IPS-18c (cell line): ENCODE data around the gene KIF26A.

Experiments used
- H3K4me3 ChIP-seq: 2 replicates; pipeline ENCODE4 v1.7.0; 2013; ENCODE audit warnings: low read depth, mild to moderate bottlenecking, low read length, moderate library complexity; ENCODE audit not compliant: insufficient read depth
- H3K9me3 ChIP-seq: one replicate; pipeline ENCODE4 v1.6.1; 2013; ENCODE audit warnings: mild to moderate bottlenecking, low read length, moderate library complexity; ENCODE audit not compliant: control insufficient read depth, insufficient read depth

KIF26A gene

DNA sequence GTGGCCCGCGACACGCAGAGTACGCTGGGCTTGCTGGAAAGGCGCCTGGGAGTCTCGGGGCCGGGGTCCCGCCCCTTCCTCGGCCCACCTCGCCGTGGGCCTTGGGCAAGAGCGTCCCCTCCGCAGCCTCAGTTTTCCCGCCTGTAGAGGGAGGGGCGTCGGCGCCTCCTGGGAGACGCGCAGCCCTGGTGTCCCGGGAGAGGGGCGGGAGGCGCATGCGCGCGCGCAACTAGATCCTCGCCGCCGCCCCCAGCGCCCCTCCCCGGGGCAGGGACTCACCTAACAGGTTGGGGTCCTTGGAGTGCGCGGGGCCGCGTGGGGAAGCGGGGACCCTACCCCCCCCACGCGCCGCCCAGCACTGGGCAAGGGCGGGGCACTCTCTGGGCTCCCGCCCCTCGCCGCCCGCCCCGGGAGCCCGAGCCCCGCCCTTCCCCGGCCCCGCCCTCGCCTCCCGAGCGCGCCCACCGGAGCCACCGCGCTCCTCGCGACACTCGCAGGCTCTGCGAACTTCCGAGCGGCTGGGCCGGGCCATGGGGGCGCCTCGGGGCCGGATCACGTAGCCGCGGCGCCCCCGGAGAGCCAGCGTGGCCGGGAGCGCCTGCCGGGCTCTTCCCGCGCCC, at the start of gene KIF26A:
TSS of gene KIF26A (plus strand) at position 490 of the 620 bp plus-strand sequence. CDS start 136 bp downstream, outside the sequence.
- H3K4me3 ChIP-seq = peak within 1 kb of the TSS; percentile 62

DNA sequence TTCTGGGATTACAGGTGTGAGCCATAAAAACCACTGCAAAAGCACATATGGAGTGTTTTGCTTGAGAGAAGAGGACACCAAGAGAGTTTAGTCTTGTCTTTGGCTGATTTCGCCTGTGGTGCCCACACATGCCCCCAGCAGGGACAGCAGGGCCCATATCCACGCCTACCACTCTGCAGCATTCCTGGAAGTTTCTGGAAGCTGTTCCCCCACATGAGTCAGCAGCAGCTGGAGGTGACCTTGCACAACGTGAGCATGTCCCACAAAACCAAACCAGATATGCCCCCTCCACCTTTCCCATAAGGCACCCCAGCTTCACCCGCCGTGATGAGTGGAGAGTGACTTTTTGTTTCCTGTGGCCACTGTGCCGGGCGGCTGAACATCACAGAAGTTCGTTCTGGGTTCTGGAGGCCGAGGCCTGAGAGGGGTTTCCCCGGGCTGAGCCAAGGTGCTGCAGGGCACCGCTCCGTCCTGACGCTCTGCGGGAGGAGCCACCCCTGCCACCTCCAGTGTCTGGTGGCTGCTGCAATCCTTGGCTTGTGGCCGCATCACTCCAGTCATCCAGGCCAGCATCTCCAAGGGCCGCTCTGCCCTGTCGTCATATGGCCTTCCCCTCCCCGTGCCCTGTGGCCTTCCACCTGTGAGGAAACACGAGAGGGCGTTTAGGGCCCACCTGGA, 48.2 kb upstream of the KIF26A start:
- H3K9me3 ChIP-seq = peaks cover 3% of the 10 kb centered on the region
- no peak overlapping the region for H3K4me3 ChIP-seq

More for the DNA sequence above, at the start of gene KIF26A:
- H3K9me3 ChIP-seq = peaks cover 5% of the 10 kb centered on the region

DNA sequence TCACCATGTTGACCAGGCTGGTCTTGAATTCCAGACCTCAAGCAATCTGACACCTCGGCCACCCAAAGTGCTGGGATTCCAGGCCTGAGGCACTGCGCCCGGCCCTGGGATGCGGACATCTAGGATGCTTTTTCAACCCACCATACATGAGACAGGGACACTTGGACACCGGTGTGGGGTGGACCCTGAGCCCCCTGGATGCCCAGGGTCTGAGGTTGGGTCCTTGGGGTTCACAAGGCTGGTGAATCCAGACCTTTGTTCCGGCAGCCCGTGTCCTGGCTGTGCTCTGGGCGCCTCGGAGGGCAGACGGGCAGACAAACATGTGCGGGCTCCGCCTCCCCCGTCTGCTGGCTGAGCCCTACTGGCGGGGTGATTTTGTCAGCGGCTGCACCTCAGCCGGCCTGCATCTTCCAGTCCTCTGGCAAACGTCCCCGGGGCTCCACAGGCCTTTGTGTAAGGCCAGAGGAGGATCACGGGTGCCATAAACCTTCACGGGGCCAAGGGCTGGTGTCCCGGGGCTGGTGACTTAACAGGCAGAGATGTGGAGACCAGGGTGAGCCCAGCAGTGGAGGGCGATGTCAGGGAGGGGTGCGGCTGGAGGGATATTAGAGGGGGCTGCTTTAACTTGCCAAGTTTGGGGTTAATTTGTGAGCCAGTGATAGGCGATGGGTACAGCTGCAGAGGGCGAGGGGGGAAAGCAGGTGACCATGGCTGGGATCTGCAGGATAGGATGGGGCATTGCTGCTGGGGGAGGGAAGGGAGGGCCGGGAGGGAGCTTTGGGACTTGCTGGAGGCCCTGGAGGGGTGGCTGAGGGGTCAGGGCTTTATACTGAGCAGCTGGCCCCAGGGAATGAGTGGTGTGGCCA, 47.1 kb upstream of the KIF26A start:
- Histone ChIP-seq H3K9me3 (peaks cover 3% of the 10 kb centered on the region), H3K4me3 (no peak overlapping the region)

DNA sequence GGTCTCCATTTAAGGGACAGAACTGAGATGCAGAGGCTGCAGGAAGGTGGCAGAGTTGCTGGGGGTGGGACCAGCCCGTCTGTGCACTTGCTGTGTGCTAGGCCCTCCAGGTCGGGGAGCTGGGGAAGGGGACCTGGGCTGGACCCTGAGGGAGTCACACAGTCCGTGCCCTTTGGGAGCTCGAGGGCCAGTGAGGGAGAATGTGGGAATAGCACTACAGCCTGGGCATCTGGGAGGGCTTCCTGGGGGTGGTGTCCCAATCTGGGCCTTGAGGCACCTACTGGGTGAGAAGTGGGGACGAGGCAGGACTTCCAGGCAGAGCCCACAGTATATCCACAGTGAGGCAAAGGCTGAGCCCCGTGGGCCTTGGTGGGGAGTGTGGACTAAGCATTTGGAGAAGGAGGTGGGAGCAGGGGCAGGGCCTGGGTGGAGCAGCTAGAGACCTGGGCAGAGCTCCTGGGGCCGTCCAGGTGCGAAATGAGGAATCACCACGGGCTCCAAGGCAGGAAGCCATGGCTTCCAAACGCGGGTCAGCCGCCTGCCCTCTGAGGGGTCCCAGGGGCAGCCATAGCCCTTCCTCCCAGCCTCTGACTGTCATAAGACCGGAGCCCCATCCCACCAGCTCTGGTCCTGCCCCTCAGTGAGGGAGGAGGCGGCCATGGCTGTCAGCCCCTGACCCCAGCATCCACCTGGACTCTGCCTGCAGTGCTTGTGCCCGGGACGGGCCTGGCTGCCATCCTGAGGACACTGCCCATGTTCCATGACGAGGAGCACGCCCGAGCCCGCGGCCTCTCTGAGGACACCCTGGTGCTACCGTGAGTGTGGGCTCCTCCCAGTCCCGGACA, 46.2 kb upstream of the KIF26A start:
- Histone ChIP-seq H3K9me3 (peaks cover 3% of the 10 kb centered on the region), H3K4me3 (no peak overlapping the region)

DNA sequence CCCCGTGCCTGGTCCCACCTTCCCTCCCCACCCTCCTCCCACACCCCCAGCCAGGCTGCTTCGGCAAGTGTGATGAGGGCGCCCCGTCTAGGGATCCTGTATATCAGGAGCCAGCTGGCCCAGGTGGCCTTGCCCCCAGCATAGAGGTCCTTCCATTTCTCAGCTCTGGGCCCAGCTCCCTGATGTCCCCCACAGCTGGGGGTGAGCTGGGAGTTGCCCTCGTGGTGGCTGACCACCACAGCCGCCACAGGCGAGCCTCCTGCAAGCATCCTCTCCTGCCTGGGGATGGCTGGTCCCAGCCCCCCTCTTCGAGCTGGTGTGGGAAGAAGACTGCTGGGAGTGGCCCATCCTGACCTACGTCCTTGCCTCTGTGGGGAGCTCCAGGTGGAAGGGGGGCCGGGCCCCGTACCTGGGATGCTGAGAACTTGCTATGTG, 45.4 kb upstream of the KIF26A start:
- Histone ChIP-seq H3K9me3 (peaks cover 3% of the 10 kb centered on the region), H3K4me3 (no peak overlapping the region)

DNA sequence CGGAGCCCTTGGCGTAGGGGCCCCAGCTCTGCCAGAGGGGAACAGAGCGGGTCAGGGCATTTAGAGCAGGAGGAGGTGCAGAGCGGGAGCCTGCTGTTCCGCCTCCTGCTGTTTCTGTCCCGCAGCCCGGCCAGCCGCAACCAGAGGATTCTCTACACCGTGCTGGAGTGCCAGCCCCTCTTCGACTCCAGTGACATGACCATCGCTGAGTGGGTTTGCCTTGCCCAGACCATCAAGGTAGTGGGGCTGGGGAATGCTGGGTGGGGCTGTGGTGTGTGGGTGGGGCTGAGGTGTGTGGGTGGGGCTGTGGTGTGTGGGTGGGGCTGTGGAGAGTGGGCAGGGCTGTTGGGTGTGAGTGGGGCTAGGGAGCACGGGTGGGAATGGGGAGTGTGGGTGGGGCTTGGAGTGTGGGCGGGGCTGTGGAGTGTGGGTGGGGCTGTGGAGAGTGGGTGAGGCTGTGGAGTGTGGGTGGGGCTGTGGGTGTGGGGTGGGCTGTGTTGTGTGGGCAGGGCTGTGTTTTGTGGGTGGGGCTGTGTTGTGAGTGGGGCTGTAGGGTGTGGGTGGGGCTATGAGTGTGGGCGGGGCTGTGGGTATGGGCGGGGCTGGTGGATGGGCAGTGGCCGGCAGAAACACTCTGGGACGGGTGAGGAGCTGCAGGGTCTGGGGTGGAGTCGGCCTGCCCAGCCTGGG, 44.9 kb upstream of the KIF26A start:
- Histone ChIP-seq H3K4me3 (no peak overlapping the region), H3K9me3 (peaks cover 3% of the 10 kb centered on the region)

DNA sequence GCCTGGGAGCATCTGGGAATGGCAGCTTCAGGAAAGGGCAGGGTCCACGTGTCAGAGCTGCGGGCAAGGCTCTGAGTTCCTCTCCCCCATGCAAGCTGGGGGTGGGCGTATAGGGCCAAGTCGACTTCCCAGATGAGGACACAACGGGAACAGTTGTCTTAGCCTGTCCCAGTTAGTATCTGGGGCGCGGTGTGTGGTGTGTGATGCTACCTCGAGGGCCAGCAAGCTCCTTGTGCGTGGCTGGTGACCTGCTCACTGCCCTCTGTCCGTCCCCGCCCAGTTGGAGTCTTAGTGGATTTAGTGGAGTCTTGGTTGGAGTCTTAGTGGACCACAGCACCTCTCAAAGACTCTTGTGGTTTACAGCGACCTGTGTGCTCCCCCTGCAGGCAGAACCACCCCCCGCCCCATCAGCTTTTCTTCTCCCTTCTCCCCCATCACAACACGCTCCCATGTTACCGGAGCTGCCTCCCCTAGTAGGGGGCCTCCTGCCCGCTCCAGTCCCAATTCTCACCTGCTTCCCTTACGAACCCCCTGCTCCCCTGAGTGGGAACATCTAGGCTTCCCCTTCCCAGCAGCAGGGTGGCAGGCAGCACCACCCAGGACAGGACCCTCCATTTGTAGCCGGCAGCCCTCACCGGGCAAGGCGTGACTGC, 44.2 kb upstream of the KIF26A start:
- no peak overlapping the region; the same call in 1 of the 2 replicates for H3K4me3 ChIP-seq
- H3K9me3 ChIP-seq = peaks cover 3% of the 10 kb centered on the region

DNA sequence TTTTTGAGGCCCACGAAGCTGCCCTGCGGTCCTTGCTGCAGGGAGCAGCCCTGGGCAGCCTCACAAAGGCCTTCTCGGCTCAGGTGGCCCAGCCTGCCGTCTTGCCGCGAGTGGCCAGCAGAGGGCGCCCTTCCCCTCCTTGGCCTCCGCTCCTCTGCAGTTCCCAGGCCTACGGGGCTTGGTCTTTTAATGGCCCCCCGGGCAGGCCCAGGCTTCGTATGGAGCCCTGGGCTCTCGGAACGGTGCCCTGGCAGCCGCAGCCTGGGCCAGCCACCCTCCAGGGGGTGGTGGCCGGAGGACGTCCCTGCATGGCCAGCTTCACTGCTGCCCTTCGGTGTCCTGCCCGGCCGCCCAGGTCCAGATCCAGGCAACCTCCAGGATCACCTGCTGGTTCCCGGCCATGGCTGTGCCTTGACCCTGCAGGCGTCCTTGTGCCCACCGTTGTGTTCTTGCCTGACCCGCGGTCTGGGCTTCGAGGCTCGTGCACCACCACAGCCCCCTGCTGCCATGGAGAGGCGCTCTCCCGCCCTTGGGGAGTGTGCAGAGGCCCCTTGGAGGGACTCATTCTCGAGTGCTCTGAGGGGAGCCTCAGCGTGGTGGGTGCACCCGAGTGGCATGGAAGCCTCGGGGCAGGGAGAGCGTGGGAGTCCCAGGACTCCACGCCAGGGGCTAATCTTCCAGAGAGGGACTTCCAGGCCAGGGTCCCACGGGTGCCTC, 43.5 kb upstream of the KIF26A start:
- Histone ChIP-seq H3K9me3 (peaks cover 3% of the 10 kb centered on the region), H3K4me3 (no peak overlapping the region; the same call in 1 of the 2 replicates)

DNA sequence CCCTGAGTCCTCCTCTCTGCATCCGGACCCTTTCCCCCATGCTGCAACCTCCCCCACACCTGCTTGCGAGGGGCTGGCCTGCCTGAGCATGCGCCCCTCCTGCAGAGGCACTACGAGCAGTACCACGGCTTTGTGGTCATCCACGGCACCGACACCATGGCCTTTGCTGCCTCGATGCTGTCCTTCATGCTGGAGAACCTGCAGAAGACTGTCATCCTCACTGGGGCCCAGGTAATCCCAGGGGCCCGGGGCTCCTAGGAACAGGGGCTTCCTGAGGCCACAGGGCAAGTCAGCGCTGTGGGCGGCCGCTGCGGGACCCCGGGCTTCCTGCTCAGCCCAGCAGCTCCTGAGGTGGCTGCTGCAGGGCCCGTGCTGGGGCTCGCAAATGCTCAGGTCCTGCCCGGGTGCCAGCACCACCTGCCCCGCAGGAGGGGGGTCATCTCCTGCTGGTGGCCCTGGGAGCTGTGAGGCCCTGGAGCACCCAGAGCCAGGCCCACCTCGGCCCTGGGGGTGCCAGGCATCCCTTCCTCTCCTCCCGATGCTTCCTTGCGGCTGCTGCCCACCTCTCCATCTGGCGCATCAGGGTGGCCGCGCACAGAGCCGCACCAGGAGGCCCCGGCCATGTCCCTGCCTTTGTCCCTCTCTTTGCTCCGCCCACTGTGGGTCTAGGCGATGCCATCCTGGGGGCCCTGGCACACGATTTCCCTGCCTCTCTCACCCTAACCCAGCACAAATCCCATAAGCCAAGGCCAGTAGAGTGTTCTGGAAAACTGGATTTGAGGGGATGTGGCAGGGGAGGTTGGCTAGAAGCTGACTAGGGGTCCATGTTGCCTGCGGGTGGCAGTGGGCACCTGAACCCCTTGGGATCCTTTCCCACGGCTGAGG, 42.7 kb upstream of the KIF26A start:
- H3K4me3 ChIP-seq = no peak overlapping the region
- no peaks in the 10 kb centered on the region for H3K9me3 ChIP-seq

DNA sequence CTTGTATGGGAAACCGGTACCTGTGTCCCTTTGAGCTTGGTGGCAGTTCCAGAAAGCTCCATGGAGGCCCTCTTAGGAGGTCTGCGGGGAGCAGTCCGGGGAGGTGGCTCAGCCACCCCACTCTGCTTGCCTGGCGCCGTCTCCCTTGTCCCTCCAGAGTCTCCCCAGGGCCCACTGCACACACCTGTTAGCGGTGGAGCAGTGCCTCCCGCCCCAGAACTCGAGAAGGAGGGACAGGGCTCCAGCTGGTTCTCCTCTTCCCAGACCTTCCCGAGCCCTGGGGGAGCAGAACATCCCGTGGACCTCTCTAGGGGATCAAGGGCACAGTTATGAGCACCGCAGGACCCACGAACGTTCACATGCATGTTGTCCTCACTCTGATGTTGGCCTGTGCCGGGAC, 42.1 kb upstream of the KIF26A start:
- no peak overlapping the region for H3K4me3 ChIP-seq
- H3K9me3 ChIP-seq = no peaks in the 10 kb centered on the region

DNA sequence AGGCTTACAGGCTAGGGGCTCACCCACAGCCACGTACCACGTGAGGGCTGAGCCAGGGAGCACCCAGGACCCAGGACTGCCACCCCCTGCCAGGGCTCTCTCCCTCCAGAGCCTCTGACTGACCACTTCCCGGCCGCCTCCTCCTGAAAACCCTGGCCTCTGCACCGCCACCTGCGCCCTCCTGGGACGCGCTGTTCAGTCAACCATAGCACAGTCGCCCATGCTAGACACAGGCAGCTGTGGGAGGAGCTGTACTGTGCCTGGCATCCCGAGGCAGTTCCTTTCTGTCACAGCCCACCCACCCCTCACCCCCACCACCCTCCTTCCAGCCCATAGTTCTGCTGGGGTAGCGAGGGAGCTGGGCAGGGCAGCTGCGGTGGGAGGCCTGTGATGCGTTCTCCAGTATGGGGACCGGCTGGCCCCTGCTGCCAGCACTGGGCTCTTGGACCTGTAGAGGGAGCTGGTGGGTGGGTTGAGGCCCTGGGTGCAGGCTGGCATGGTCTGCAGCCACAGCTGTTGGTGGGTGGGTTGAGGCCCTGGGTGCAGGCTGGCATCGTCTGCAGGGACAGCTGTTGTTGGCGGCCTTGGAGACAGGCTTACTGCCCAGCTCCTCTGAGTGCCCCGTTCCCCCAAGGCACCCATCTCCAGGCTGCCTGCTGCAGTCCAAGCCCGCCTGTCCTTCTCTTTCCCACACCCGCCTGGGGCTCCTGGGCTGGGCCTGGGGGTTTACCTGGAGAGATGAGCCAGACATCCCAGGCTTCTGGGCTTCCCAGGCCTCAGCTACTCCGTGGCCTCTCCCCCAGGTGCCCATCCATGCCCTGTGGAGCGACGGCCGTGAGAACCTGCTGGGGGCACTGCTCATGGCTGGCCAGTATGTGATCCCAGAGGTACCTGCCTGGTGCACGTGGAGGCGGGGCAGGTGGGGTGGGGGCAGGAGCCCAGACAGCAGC, 41.4 kb upstream of the KIF26A start:
- H3K9me3 ChIP-seq = no peaks in the 10 kb centered on the region
- H3K4me3 ChIP-seq = no peak overlapping the region

DNA sequence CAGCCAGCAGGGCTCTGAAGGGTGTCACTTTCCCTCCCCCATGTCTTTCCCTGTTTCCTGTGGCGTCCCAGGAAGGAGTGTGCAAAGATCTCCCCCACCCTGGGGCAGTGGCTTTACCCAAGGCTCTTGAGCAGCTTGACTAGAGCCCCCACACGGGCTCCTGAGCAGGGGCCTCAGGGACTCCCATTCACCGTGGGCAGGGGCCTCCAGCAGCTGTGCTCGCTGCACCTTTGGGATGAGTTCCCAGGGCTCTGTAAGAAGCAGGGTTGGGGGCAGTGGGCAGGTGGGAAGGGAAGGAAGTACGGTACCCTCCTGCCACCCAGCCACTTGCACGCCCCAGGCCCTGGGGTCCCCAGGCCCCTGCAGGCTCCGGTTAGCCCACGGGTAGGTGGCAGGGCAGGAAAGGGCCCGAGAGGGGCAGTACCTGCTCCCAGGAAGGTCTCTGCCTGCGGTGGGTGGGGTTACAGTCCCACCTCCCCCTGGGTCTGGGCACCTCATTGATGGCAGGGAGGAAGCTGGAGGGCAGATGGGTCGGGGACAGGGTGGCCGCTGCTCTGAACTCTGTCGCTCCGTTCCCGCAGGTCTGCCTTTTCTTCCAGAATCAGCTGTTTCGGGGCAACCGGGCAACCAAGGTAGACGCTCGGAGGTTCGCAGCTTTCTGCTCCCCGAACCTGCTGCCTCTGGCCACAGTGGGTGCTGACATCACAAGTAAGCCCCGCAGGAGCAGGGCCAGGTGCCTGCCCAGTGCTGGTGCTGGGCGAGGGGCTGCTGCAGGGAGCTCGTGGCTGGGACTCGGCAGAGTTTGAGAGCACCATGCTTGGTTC, 39.9 kb upstream of the KIF26A start:
- Histone ChIP-seq H3K9me3 (no peaks in the 10 kb centered on the region), H3K4me3 (no peak overlapping the region)
